ENCODE results near the gene MMP20. TPM values are rescaled to one million over a fixed set of nuclear protein-coding genes. Genes with fewer than 3 reads are reported as not detected.

MMP20 gene
- total and polyA plus RNA-seq, 7 donors: not detected

DNA sequence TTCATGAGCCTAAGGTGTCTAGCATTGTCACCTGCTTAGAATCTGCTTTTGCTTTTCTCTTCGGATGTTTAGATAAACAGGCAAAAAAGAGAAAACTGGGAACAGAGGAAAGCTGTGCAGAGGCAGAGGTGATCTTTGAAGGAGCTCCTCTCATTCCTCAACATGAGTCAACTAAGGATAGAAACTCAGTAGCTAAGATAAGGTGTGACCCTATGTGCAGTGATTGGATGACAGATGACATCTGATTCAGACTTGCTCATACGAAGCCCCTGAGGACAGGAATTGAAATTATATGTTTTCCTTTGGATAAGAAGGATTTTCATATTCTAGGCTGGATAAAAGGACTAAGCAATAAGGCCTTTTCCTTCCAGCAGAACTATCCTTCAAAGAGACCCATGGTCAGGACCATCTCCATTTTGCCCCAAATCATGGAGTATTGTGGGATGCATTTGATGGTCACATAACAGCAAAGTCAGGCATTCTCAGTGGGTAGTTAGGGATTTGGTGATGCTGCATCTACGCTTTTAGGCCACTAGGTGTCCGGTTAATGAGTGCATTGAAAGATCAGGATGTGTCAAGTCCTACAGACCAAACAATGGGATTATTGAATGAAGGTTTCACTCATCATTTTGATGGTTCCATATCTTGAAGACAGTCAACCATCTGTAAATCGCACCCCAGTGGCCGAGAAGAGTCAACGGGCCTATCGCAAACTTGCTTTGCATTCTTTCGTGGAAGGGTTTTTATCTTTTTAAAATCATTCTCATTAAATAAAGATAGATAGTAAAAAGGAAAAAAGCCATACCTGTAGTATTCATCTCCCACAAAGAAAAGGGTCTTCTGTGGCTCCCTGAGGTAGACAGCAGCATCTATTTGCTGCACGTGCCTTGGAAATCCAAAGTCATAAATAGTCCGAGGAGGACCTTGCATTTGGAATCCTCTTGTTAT, 32.2 kb downstream of the MMP20 start:
- Histone ChIP-seq H3K9me3 (no peaks in the 10 kb centered on the region), H3K27me3 (ENCODE audit: insufficient read depth in 3 of 3, low read length in 2 of 3) (no peaks in the 10 kb centered on the region), H3K4me1 (no peaks in the 10 kb centered on the region), H3K4me3 (no peak overlapping the region), H3K27ac (no peak overlapping the region), H3K36me3 (ENCODE audit: insufficient read depth in 1 of 2, low read depth in 1 of 2) (no peaks in the 10 kb centered on the region)
- intact Hi-C loops (cut with DNase I): no loop called here
- TF ChIP-seq, protein P1, sequence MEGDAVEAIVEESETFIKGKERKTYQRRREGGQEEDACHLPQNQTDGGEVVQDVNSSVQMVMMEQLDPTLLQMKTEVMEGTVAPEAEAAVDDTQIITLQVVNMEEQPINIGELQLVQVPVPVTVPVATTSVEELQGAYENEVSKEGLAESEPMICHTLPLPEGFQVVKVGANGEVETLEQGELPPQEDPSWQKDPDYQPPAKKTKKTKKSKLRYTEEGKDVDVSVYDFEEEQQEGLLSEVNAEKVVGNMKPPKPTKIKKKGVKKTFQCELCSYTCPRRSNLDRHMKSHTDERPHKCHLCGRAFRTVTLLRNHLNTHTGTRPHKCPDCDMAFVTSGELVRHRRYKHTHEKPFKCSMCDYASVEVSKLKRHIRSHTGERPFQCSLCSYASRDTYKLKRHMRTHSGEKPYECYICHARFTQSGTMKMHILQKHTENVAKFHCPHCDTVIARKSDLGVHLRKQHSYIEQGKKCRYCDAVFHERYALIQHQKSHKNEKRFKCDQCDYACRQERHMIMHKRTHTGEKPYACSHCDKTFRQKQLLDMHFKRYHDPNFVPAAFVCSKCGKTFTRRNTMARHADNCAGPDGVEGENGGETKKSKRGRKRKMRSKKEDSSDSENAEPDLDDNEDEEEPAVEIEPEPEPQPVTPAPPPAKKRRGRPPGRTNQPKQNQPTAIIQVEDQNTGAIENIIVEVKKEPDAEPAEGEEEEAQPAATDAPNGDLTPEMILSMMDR (IDR thresholded peaks at IDR 0.05): no peak
- 81 to 83% (median 82%) methylated on average over 11 of the region's 11 CpGs for WGBS, 3 donors
- no peak for DNase-seq
- no peak for ATAC-seq

DNA sequence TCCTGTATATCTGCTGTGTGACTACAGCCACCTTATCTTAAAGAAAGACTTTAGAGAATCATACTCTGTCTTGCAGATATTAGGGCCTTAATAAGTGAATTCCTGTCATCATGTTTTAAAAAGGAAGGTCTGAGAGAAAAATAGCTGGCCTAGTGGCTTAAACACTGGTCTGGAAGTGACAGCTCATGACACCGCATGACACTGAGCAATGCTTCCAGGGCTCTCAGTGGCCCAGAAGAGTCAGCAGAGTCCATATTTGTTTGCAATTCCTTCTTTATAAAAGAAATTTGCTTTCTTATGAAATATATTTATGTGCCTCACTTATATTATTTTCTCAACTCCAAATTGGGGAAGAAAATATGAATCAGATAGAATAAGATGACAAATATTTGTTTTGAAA, 33.0 kb downstream of the MMP20 start:
- no peaks in the 10 kb centered on the region for H3K9me3 ChIP-seq
- no peaks in the 10 kb centered on the region for H3K36me3 ChIP-seq (ENCODE audit: insufficient read depth in 1 of 2, low read depth in 1 of 2)
- TF ChIP-seq, protein P1 (IDR thresholded peaks at IDR 0.05): no peak
- H3K4me3 ChIP-seq: no peak overlapping the region
- H3K27ac ChIP-seq: no peak overlapping the region
- WGBS, 3 donors: 88 to 93% (median 91%) methylated on average over 1 of the region's 1 CpG
- DNase-seq (no peak), ATAC-seq (no peak)
- no peaks in the 10 kb centered on the region for H3K27me3 ChIP-seq (ENCODE audit: insufficient read depth in 3 of 3, low read length in 2 of 3)
- H3K4me1 ChIP-seq: no peaks in the 10 kb centered on the region
- intact Hi-C loops (cut with DNase I): no loop called here

DNA sequence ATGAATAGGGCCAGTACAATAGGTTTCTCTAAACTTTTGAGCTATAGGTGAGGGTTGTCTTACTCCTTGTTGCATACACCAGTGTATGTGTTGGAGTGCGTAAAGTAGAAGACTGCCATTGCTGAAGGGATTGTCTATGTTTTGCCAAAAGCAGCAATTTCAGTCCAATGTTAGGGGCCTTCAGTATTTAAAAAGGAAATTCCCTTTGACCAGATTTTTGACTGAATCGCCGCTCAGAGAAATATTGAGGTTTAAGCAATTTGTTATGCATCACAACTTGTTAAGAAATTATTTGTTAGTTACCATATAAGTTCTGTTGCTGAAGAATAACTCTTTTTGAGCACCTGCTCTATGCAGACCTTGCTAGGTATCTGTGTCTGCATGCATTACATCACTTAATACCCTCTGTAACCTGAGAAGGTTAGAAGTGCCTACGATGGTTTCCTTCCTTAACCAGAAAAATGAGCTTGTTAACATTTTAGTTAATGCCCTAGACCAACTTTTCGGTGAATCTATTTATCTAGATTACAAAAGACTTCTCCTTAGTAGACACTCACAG, 33.9 kb downstream of the MMP20 start:
- TF ChIP-seq, protein P1 (IDR thresholded peaks at IDR 0.05): no peak
- WGBS, 3 donors: 70 to 72% (median 71%) methylated on average over 5 of the region's 5 CpGs
- Histone ChIP-seq H3K4me3 (no peak overlapping the region), H3K36me3 (ENCODE audit: insufficient read depth in 1 of 2, low read depth in 1 of 2) (no peaks in the 10 kb centered on the region), H3K4me1 (no peaks in the 10 kb centered on the region), H3K27me3 (ENCODE audit: insufficient read depth in 3 of 3, low read length in 2 of 3) (no peaks in the 10 kb centered on the region), H3K27ac (no peak overlapping the region), H3K9me3 (no peaks in the 10 kb centered on the region)
- no peak for ATAC-seq
- intact Hi-C loops (cut with DNase I): no loop called here
- no peak for DNase-seq

DNA sequence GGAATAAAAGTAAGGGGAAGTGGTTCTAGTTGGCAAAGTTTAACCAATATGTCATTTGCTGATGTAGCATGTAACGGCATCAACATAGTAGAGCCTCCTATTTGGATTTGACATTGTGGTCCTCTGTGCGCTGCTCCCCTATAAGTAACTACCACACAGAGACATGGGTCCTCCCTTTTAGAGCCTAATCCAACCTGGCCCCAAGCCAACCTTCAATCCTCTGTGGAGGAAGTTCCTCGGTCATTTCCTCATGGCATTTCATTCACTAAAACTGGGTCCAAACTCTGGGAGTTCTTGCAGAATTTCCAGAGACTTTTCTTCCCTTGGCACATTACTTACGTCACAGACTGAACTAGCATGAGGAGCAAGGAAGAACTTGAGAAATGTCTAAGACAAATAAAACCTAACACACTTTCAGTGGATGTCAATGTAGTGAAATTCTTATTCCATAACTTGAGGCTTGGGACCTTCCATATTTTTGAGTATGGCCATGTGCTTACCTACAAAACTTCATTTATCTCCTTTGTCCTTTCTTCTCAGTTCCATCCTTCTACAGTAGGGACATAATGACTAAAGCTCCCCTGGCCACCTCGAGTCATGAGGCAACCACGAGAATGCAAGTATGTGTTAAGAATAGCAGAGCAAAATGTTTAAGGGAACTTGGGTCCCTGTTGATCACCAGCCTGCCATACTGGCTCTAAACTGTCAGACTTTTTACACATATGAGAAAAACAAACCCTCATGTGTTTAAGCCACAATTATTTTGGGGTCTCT, 34.7 kb downstream of the MMP20 start:
- ATAC-seq: no peak
- TF ChIP-seq, protein P1 (IDR thresholded peaks at IDR 0.05): no peak
- Histone ChIP-seq H3K4me3 (no peak overlapping the region), H3K27me3 (ENCODE audit: insufficient read depth in 3 of 3, low read length in 2 of 3) (no peaks in the 10 kb centered on the region), H3K36me3 (ENCODE audit: insufficient read depth in 1 of 2, low read depth in 1 of 2) (no peaks in the 10 kb centered on the region), H3K27ac (no peak overlapping the region), H3K4me1 (no peaks in the 10 kb centered on the region), H3K9me3 (no peaks in the 10 kb centered on the region)
- WGBS, 3 donors: 59 to 68% (median 62%) methylated on average over 6 of the region's 6 CpGs
- no peak for DNase-seq
- intact Hi-C loops (cut with DNase I): no loop called here
